ENCODE data around the gene PSMF1. TPM values are rescaled to one million over a fixed set of nuclear protein-coding genes. Genes with fewer than 3 reads are reported as not detected.

PSMF1 gene
- total and polyA plus RNA-seq, 9 donors: 33.4 to 163 (median 127) TPM

DNA sequence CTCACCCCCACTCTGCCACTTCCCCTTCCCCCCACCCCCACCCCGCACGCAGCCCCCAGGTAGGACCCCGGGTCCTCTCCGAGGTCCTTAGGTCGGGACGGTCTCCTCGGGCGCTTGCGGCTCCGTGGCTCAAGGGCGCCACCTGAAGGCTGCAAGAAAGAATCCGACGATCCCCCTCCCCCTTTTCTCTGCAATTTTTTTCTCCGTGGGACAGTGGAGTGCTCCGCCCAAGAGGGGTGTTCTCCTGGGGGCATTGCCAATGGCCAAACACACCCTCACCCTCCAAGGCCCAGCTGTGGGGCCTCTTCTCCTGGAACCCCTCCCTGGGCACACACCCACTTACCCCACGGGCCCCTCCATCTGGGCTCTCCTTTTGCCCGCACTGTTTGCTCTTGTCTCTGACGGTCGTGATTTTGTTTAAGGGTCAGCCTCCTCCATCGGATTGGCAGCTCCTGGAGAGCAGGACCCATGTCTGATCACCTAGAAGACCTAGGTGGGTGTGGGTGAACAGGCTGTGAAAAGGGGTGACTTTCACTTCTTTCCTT, 67.5 kb downstream of the PSMF1 start:
- Histone ChIP-seq H3K4me1 (ENCODE audit: insufficient read depth) (no peaks in the 10 kb centered on the region), H3K4me3 (no peak overlapping the region), H3K9me3 (no peaks in the 10 kb centered on the region), H3K27me3 (no peaks in the 10 kb centered on the region), H3K36me3 (no peaks in the 10 kb centered on the region), H3K27ac (no peak overlapping the region)
- DNase-seq: no peak
- intact Hi-C loops (cut with DNase I): no loop called here
- TF ChIP-seq EP300 (IDR thresholded peaks at IDR 0.05) (no peak), POLR2A (IDR thresholded peaks at IDR 0.05) (no peak)
- TF ChIP-seq, protein P1, sequence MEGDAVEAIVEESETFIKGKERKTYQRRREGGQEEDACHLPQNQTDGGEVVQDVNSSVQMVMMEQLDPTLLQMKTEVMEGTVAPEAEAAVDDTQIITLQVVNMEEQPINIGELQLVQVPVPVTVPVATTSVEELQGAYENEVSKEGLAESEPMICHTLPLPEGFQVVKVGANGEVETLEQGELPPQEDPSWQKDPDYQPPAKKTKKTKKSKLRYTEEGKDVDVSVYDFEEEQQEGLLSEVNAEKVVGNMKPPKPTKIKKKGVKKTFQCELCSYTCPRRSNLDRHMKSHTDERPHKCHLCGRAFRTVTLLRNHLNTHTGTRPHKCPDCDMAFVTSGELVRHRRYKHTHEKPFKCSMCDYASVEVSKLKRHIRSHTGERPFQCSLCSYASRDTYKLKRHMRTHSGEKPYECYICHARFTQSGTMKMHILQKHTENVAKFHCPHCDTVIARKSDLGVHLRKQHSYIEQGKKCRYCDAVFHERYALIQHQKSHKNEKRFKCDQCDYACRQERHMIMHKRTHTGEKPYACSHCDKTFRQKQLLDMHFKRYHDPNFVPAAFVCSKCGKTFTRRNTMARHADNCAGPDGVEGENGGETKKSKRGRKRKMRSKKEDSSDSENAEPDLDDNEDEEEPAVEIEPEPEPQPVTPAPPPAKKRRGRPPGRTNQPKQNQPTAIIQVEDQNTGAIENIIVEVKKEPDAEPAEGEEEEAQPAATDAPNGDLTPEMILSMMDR (IDR thresholded peaks at IDR 0.05): no peak
- 8 to 15% (median 11%) methylated on average over 18 to 20 of the region's 20 CpGs for WGBS, 3 donors

DNA sequence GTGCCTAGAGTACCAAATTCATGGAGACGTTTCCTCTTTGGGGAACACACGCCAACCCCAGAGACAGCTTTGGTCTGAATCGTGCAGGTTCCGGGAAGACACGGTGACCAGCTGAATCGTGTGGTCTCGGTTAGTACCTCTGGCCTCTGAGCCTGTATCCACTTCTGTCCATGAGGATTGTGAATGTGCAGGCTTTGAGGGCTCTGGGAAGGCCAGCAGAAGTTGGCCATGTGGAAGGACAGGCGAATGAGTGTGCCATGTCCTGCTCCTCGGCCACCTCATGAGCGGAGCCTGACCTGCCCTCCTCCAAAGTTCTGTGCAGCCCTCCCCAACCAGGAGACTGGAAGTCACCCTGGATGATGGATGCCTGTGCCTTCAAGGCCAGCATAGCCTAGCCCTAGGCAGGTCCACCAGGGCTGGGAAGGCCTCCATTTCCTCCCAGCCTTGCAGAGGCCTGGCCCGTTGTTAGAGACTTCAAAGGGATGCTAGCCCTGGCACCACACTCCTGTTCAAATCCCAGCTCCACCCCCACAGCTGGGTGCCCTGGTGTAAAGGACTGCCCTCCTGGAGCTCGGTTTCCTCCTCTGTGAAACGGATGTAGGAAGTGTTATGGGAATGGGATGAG, 68.1 kb downstream of the PSMF1 start:
- 67 to 74% (median 71%) methylated on average over 13 of the region's 13 CpGs for WGBS, 3 donors
- Histone ChIP-seq H3K9me3 (no peaks in the 10 kb centered on the region), H3K4me3 (no peak overlapping the region), H3K27ac (no peak overlapping the region), H3K27me3 (no peaks in the 10 kb centered on the region), H3K4me1 (ENCODE audit: insufficient read depth) (no peaks in the 10 kb centered on the region), H3K36me3 (no peaks in the 10 kb centered on the region)
- no peak for DNase-seq
- intact Hi-C loops (cut with DNase I): no loop called here
- TF ChIP-seq POLR2A (IDR thresholded peaks at IDR 0.05) (no peak), EP300 (IDR thresholded peaks at IDR 0.05) (no peak)
- TF ChIP-seq, protein P1 (IDR thresholded peaks at IDR 0.05): no peak

DNA sequence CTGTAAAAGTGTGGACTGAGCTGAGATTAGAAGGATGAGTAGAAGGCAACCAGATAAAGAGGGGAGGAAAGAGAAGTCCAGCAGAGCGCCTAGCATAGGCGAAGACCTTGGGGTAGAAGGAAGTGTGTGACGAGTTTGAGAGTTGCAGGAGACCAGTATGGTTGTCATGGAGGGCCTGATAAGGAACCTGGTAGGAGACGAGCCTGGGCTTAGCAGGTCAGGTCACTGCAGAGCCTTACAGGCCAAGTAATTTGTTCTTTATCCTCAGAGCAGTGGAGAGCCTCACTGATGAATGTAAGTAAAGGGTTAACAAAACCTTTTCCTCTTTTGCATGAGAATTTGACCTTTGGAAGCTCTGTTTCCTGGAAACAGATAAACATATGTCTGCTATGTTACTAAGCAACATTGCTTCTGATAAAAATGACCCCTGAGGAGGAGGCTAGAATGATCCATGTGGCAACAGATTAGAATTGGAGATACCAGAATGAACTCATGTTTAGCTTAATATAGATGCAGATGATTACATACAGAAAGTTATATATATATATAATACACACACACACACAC, 69.3 kb downstream of the PSMF1 start:
- Histone ChIP-seq H3K4me1 (ENCODE audit: insufficient read depth) (no peaks in the 10 kb centered on the region), H3K36me3 (no peaks in the 10 kb centered on the region), H3K9me3 (no peaks in the 10 kb centered on the region), H3K27me3 (no peaks in the 10 kb centered on the region), H3K4me3 (no peak overlapping the region), H3K27ac (no peak overlapping the region)
- 57 to 73% (median 58%) methylated on average over 4 of the region's 4 CpGs for WGBS, 3 donors
- TF ChIP-seq EP300 (IDR thresholded peaks at IDR 0.05): no peak
- TF ChIP-seq, protein P1 (IDR thresholded peaks at IDR 0.05): no peak
- TF ChIP-seq POLR2A (IDR thresholded peaks at IDR 0.05): no peak
- intact Hi-C loops (cut with DNase I): no loop called here
- no peak for DNase-seq

DNA sequence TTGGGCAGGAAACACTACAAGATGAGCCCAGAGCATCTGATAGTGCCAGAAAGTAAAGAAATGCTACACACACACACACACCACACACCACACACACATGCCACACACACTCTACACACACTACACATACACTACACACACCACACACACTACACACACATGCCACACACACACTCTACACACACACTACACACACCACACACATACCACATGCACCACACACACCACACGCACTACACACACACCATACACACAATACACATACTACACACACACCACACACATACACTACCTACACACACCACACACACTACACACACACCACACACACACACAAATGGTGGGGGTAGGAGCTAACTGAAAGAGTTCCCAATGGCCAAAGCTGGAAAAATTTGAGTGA, 69.9 kb downstream of the PSMF1 start:
- Histone ChIP-seq H3K9me3 (no peaks in the 10 kb centered on the region), H3K4me3 (no peak overlapping the region), H3K27ac (no peak overlapping the region), H3K36me3 (no peaks in the 10 kb centered on the region), H3K4me1 (ENCODE audit: insufficient read depth) (no peaks in the 10 kb centered on the region), H3K27me3 (no peaks in the 10 kb centered on the region)
- DNase-seq: no peak
- WGBS, 3 donors: 85 to 93% (median 93%) methylated on average over 1 of the region's 1 CpG
- TF ChIP-seq POLR2A (IDR thresholded peaks at IDR 0.05): no peak
- TF ChIP-seq EP300 (IDR thresholded peaks at IDR 0.05): no peak
- TF ChIP-seq, protein P1 (IDR thresholded peaks at IDR 0.05): no peak
- intact Hi-C loops (cut with DNase I): no loop called here

Data from ovary (tissue), 9 donors.